OCI-M2 (cell line): ENCODE data around the gene SYMPK.

Experiments used
- DNase-seq: peaks from one replicate; lab custom pipeline; 2025; ENCODE audit not compliant: unreplicated experiment; lab: John Stamatoyannopoulos, UW

SYMPK gene

GRCh38 chr19:45782820-45783785, 79.8 kb downstream of the SYMPK start:
- DNase-seq, result no peak

- DNase-seq, result no peak
These were observed 80.7 kb downstream of the SYMPK start, which contains the start of gene DMPK for GRCh38 chr19:45782162-45782691. TSS of gene DMPK (minus strand) at chr19:45782490. CDS start at chr19:45782352, 138 bp downstream.

- no peak for DNase-seq
These were observed 81.5 kb downstream of the SYMPK start for GRCh38 chr19:45781214-45782161.

- DNase-seq, result no peak
These were observed 82.3 kb downstream of the SYMPK start for GRCh38 chr19:45780448-45781213.

GRCh38 chr19:45780146-45780447, 82.8 kb downstream of the SYMPK start:
- DNase-seq, result no peak

GRCh38 chr19:45779231-45780145, 83.5 kb downstream of the SYMPK start:
- no peak for DNase-seq

GRCh38 chr19:45778010-45778661, 84.8 kb downstream of the SYMPK start:
- DNase-seq, result no peak

GRCh38 chr19:45777395-45777961, 85.5 kb downstream of the SYMPK start:
- no peak for DNase-seq

- no peak for DNase-seq
These were observed 88.2 kb downstream of the SYMPK start for GRCh38 chr19:45774765-45775164.

- no peak for DNase-seq
These were observed 89.6 kb downstream of the SYMPK start for GRCh38 chr19:45773384-45773783.

GRCh38 chr19:45772912-45773311, 90.0 kb downstream of the SYMPK start:
- DNase-seq, result no peak

GRCh38 chr19:45772130-45772840, 90.7 kb downstream of the SYMPK start:
- no peak for DNase-seq

GRCh38 chr19:45771311-45771933, 91.5 kb downstream of the SYMPK start:
- DNase-seq, result no peak

- DNase-seq, result peak; percentile 60
These were observed 92.5 kb downstream of the SYMPK start for GRCh38 chr19:45770192-45771101.

GRCh38 chr19:45769821-45770191, 93.1 kb downstream of the SYMPK start:
- DNase-seq, result no peak

GRCh38 chr19:45768984-45769782, 93.8 kb downstream of the SYMPK start, which contains the start of gene SIX5:
TSS of gene SIX5 (minus strand) at chr19:45769252. CDS start at chr19:45768844, 408 bp downstream.
- DNase-seq, result peak; percentile 95
